Tongue (tissue), 2 donors: ENCODE results near the gene CUL9. TPM values are rescaled to one million over a fixed set of nuclear protein-coding genes. Genes with fewer than 3 reads are reported as not detected.
"Not testable (repeated sequence)": the region's sequence is repeated elsewhere in the genome, so short reads cannot be mapped to it uniquely, and the experiment has no call there.

Experiments used
- DNase-seq: peaks from one replicate; pipeline ENCODE4 v3.0.0-alpha.2; 2015
- total RNA-seq: library from RNA; depleted of rRNA; stranded (reverse); fragments of >200 nt; gene quantifications from one replicate; pipeline ENCODE4 v1.2.3, GENCODE V29; 2014

CUL9 gene
- 16.3 TPM for total RNA-seq

- peak; percentile 90 for DNase-seq
Observed at GRCh38 chr6:43181942-43182860, at the start of gene CUL9. CUL9 (plus strand) TSS chr6:43182196; CDS start chr6:43184311, 2,115 bp downstream.

GRCh38 chr6:43138267-43138666 is 43.7 kb upstream of the CUL9 start:
- no peak for DNase-seq

GRCh38 chr6:43139973-43140372 is 42.0 kb upstream of the CUL9 start:
- not testable (repeated sequence) for DNase-seq

GRCh38 chr6:43141644-43142043 is 40.4 kb upstream of the CUL9 start:
- no peak for DNase-seq

- no peak for DNase-seq
Observed at GRCh38 chr6:43142101-43142500, 39.9 kb upstream of the CUL9 start.

- peak; percentile 97 for DNase-seq
Observed at GRCh38 chr6:43143235-43144128, 38.5 kb upstream of the CUL9 start.

- no peak for DNase-seq
Observed at GRCh38 chr6:43144879-43145278, 37.1 kb upstream of the CUL9 start.

GRCh38 chr6:43146261-43146660 is 35.7 kb upstream of the CUL9 start:
- DNase-seq, result no peak

- DNase-seq, result no peak
Observed at GRCh38 chr6:43146709-43147688, 35.0 kb upstream of the CUL9 start.

- DNase-seq, result no peak
Observed at GRCh38 chr6:43147691-43148477, 34.1 kb upstream of the CUL9 start.

GRCh38 chr6:43149265-43149664 is 32.7 kb upstream of the CUL9 start:
- DNase-seq, result no peak

- no peak for DNase-seq
Observed at GRCh38 chr6:43150051-43150751, 31.8 kb upstream of the CUL9 start.

GRCh38 chr6:43159599-43159998 is 22.4 kb upstream of the CUL9 start:
- no peak for DNase-seq

GRCh38 chr6:43163899-43164298 is 18.1 kb upstream of the CUL9 start:
- no peak for DNase-seq

- DNase-seq, result peak; percentile 95
Observed at GRCh38 chr6:43170417-43170930, 11.5 kb upstream of the CUL9 start.

- DNase-seq, result peak; percentile 100
Observed at GRCh38 chr6:43170931-43171706, 10.9 kb upstream of the CUL9 start, which contains the start of gene SRF. SRF (plus strand) TSS chr6:43171269; CDS start chr6:43171657, 388 bp downstream.

- DNase-seq, result no peak
Observed at GRCh38 chr6:43171707-43172103, 10.3 kb upstream of the CUL9 start.

- DNase-seq, result peak; percentile 63
Observed at GRCh38 chr6:43172104-43173007, 9.6 kb upstream of the CUL9 start.
